ENCODE data around the gene TRMT44. TPM values are rescaled to one million over a fixed set of nuclear protein-coding genes. Genes with fewer than 3 reads are reported as not detected.

The TRMT44 gene
- total RNA-seq, 1 donor from 2014 or later = 20.1 TPM

DNA sequence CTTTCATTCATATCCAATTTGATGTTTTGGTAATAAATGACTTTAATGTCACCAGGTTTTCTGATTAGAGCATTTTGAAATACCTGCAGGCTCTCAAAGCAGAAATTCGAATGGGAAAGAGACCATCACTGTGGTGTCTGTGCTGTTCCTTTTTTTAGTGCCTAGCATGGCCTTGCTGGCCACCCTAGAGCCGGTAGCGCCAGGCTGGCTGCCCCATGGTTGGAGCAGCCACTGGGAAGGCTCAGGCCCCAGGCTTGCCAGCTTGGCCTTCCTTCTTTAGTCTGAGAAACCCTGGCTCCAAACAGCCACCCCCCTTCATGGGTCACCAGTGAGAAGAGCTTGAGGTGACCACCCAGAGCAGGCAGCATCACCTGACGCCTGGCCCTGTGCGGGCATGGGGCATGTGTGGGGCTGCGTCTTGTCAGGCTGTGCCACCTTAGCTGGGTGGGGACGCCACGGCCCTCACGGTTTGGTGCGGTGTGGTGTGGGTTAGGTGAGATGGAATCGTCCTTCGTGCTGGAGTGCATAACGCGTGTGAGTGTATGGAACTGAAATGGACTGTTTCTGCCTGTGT, 30.0 kb downstream of the TRMT44 start:
- Mint-ChIP-seq H3K4me1 (no peaks in the 10 kb centered on the region), H3K4me3 (no peak overlapping the region), H3K27me3 (ENCODE audit: low read depth) (no peaks in the 10 kb centered on the region), H3K27ac (ENCODE audit: unreplicated experiment) (no peak overlapping the region), H3K36me3 (ENCODE audit: low read depth) (no peaks in the 10 kb centered on the region), H3K9me3 (no peaks in the 10 kb centered on the region)
- TF ChIP-seq, protein P1, sequence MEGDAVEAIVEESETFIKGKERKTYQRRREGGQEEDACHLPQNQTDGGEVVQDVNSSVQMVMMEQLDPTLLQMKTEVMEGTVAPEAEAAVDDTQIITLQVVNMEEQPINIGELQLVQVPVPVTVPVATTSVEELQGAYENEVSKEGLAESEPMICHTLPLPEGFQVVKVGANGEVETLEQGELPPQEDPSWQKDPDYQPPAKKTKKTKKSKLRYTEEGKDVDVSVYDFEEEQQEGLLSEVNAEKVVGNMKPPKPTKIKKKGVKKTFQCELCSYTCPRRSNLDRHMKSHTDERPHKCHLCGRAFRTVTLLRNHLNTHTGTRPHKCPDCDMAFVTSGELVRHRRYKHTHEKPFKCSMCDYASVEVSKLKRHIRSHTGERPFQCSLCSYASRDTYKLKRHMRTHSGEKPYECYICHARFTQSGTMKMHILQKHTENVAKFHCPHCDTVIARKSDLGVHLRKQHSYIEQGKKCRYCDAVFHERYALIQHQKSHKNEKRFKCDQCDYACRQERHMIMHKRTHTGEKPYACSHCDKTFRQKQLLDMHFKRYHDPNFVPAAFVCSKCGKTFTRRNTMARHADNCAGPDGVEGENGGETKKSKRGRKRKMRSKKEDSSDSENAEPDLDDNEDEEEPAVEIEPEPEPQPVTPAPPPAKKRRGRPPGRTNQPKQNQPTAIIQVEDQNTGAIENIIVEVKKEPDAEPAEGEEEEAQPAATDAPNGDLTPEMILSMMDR (conservative IDR thresholded peaks at IDR 0.05) = no peak
- DNase-seq (ENCODE audit: low read depth, low spot score) = no peak

DNA sequence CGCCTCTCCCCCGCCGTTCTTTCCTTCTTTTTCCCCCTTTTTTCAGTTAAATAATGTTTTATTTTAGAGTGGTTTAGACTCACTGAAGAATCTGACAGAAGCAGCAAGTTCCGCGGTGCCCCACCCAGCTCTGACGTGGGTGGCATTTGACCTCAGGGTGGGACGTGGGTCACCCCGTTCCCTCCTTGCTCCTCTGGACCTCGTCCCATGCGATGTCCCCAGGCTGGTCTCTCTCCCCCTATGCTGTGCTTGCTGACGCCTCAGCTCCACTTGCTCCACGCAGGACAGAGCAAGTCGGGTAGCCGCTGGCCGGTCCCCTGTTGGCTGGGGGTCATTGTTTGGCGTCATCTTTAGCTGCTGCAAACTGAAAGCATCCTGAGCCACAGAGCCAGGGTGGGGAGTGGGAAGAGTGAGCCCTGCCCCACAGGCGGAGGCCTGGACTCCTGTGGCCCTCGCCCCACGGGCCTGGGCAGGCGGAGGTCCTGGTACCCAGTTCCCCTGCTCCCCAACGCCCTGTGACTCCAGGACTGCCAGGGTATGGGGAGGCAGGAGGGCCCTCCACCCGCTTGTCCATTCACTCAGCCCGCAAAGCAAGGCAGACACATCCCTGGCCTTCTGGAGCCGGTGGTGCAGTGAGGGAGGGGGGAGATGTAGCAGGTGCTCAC, 30.8 kb downstream of the TRMT44 start:
- Mint-ChIP-seq H3K4me1 (no peaks in the 10 kb centered on the region), H3K27ac (ENCODE audit: unreplicated experiment) (no peak overlapping the region), H3K4me3 (no peak overlapping the region), H3K27me3 (ENCODE audit: low read depth) (no peaks in the 10 kb centered on the region), H3K36me3 (ENCODE audit: low read depth) (no peaks in the 10 kb centered on the region), H3K9me3 (no peaks in the 10 kb centered on the region)
- TF ChIP-seq, protein P1 (conservative IDR thresholded peaks at IDR 0.05) = no peak
- no peak for DNase-seq (ENCODE audit: low read depth, low spot score)

DNA sequence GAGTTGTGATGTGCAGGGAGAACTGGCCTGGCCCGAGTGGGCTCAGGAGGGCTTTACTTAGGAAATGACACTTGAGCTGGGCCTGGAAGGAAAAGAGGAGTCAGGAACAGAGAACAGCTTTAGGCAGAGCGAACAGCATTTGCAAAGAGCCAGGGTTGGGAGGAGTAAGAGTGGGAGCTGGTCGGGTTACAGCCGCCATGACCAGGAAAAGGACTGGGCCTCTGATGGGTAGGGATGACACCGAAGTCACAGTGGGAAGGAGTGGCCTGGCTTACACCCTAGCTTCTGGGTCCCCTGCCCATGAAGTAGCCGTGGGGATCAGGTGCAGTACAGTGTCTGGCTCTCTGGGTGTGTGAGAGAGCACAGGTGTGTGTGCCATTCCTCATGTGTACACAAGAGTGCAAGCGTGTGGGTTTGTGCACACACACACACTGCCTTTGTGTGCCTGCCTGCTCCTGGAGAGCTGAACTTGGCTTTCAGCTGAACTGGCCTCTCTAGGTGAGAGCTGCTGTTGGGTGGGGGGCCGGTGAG, 31.6 kb downstream of the TRMT44 start:
- peak overlapping the region; percentile 86 for H3K27ac Mint-ChIP-seq (ENCODE audit: unreplicated experiment)
- no peaks in the 10 kb centered on the region for H3K27me3 Mint-ChIP-seq (ENCODE audit: low read depth)
- no peak for DNase-seq (ENCODE audit: low read depth, low spot score)
- no peak overlapping the region for H3K4me3 Mint-ChIP-seq
- H3K9me3 Mint-ChIP-seq = no peaks in the 10 kb centered on the region
- TF ChIP-seq, protein P1 (conservative IDR thresholded peaks at IDR 0.05) = no peak
- H3K4me1 Mint-ChIP-seq = no peaks in the 10 kb centered on the region
- H3K36me3 Mint-ChIP-seq (ENCODE audit: low read depth) = no peaks in the 10 kb centered on the region

DNA sequence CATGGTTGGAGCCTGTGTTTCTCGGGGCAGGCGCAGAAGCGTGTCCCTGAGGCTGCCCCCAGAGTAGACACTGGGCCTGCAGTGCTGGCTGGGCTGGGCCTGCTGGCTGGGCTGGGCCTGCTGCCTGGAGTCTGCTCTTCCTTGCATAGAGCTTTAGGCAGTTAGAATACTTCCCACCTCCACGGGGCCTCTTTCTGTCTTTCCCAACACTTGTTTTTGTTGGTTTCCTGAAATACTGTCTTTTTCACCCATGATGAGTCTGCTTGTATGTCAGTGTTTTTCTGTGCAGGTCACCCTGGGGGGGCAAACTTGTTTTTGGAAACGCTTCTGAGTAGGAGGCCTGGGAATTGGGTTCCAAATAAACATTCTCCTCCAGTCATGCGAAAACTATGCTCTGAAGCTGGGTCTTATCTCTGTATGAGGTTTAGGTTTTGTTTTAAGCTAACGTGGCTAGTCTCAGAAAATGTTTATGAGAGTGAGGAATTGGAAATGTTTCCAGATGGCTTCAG, 32.2 kb downstream of the TRMT44 start:
- H3K4me1 Mint-ChIP-seq = no peaks in the 10 kb centered on the region
- DNase-seq (ENCODE audit: low read depth, low spot score) = no peak
- H3K27me3 Mint-ChIP-seq (ENCODE audit: low read depth) = no peaks in the 10 kb centered on the region
- H3K36me3 Mint-ChIP-seq (ENCODE audit: low read depth) = no peaks in the 10 kb centered on the region
- no peak overlapping the region for H3K4me3 Mint-ChIP-seq
- H3K27ac Mint-ChIP-seq (ENCODE audit: unreplicated experiment) = no peak overlapping the region
- TF ChIP-seq, protein P1 (conservative IDR thresholded peaks at IDR 0.05) = no peak
- no peaks in the 10 kb centered on the region for H3K9me3 Mint-ChIP-seq

DNA sequence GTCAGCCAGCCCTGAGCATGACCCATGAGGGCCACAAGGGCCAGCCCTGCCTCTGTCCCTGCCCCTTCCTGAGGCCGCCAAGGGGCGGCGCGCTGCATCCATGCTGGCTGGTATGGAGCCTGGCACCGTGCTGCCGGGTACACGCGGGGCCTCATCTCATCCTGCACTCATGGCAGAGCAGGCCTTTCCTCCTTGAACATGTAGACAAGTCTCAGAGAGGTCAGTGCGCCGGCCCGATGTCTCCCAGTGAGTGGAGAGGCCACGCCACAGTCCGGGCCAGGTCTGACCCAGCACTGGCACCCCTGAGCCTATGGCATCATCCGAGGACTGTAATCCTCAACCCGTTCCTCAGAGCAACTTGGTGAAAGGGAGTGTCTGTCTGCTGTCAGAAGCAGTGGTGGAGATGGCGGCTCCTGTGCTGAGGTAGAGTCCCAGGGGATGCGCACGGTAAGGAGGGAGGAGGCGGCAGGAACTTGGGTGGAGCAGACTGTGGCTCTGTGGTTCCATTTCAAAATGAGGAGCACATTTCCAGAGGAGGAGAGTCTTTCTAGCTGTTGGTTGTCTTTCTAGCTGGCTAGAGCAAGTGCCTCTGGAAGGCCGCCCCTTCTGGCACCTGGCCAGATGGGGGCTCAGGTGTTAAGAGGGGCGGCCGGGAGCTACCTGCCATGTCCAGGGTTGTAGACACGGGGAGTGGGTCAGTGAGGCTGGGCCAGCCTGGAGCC, 32.8 kb downstream of the TRMT44 start:
- no peak overlapping the region for H3K27ac Mint-ChIP-seq (ENCODE audit: unreplicated experiment)

More for the DNA sequence above, 32.8 kb downstream of the TRMT44 start:
- H3K36me3 Mint-ChIP-seq (ENCODE audit: low read depth) = no peaks in the 10 kb centered on the region
- H3K27me3 Mint-ChIP-seq (ENCODE audit: low read depth) = no peaks in the 10 kb centered on the region
- H3K4me1 Mint-ChIP-seq = no peaks in the 10 kb centered on the region
- H3K9me3 Mint-ChIP-seq = no peaks in the 10 kb centered on the region
- no peak for DNase-seq (ENCODE audit: low read depth, low spot score)
- TF ChIP-seq, protein P1 (conservative IDR thresholded peaks at IDR 0.05) = no peak
- no peak overlapping the region for H3K4me3 Mint-ChIP-seq
